T-cell (primary cell): ENCODE measurements around the gene ZNF324. TPM values are rescaled to one million over a fixed set of nuclear protein-coding genes. Genes with fewer than 3 reads are reported as not detected.

ENCODE experiments used
- ATAC-seq, 4 experiments: fragments of 200-7000 bp in 3 of 4; fragments of 150-1000 bp in 1 of 4; cut with Tn5 transposase; replicated peaks in 1 of 4; 1 replicate in 3 of 4; 2 replicates in 1 of 4; pipeline ENCODE4 v1.10.0; 2021; ENCODE audit warnings: moderate library complexity in 3 of 4, mild to moderate bottlenecking in 2 of 4, moderate number of reproducible peaks in 1 of 4
- CTCF ChIA-PET, 2 donors: fragments of 300-600 bp; sonication (Branson Sonifier 250); formaldehyde crosslinking; loops; one replicate each; lab custom pipeline; 2022; ENCODE audit warnings: antibody characterized with exemption in 2 of 2; lab: Charles Lee
- POLR2A ChIA-PET, 2 donors: fragments of 300-600 bp; sonication (Branson Sonifier 250); formaldehyde crosslinking; loops; one replicate each; lab custom pipeline; 2022; ENCODE audit warnings: antibody characterized with exemption in 2 of 2; lab: Charles Lee
- DNase-seq, 35 experiments: peaks; one replicate each; pipeline versions ENCODE4 v3.0.0 to v3.0.0-alpha.2; 2013 to 2023
- H3K27ac ChIP-seq: one replicate; pipeline ENCODE4 v1.5.1; 2013; ENCODE audit warnings: low read length
- H3K27me3 ChIP-seq, 2 experiments: replicated peaks in 1 of 2; 1 replicate in 1 of 2; 2 replicates in 1 of 2; pipeline versions ENCODE4 v1.6.1 to v1.7.0; 2013; ENCODE audit warnings: low read length in 1 of 2, mixed read lengths in 1 of 2; ENCODE audit not compliant: control insufficient read depth in 2 of 2, insufficient read depth in 2 of 2; ENCODE audit errors: extremely low read depth in 1 of 2
- H3K36me3 ChIP-seq, 2 donors: 1 replicate in 1 of 2; 2 replicates in 1 of 2; pipeline versions ENCODE4 v1.6.1 to v1.7.0; 2013; ENCODE audit warnings: low read length in 1 of 2; ENCODE audit not compliant: control insufficient read depth in 2 of 2, insufficient read depth in 1 of 2; ENCODE audit errors: extremely low read depth in 1 of 2
- H3K4me1 ChIP-seq, 2 experiments: 1 replicate in 1 of 2; 2 replicates in 1 of 2; pipeline versions ENCODE4 v1.6.1 to v1.7.0; 2013; ENCODE audit warnings: low read length in 2 of 2, mixed read lengths in 1 of 2; ENCODE audit not compliant: insufficient read depth in 2 of 2, control insufficient read depth in 1 of 2; ENCODE audit errors: extremely low read depth in 1 of 2
- H3K4me3 ChIP-seq, 2 donors: 1 replicate in 1 of 2; 2 replicates in 1 of 2; pipeline versions ENCODE4 v1.5.1 to v1.7.0; 2013; ENCODE audit warnings: mild to moderate bottlenecking in 2 of 2, low read length in 1 of 2, moderate library complexity in 1 of 2; ENCODE audit not compliant: control insufficient read depth in 1 of 2; ENCODE audit errors: extremely low read depth in 1 of 2
- H3K9me3 ChIP-seq: 2 replicates; pipeline ENCODE4 v1.7.0; 2013
- H3K27ac Mint-ChIP-seq, 2 donors: one replicate each; pipeline ENCODE4 v1.8.0; 2020 to 2021; ENCODE audit warnings: mild to moderate bottlenecking in 2 of 2, mixed read lengths in 2 of 2
- H3K27me3 Mint-ChIP-seq, 2 donors: one replicate each; pipeline ENCODE4 v1.8.0; 2021 to 2022; ENCODE audit warnings: mixed read lengths in 2 of 2
- H3K36me3 Mint-ChIP-seq: one replicate; pipeline ENCODE4 v1.8.0; 2021; ENCODE audit warnings: mixed read lengths
- H3K4me1 Mint-ChIP-seq, 3 donors: one replicate each; pipeline ENCODE4 v1.8.0; 2020 to 2022; ENCODE audit warnings: mixed read lengths in 3 of 3, mild to moderate bottlenecking in 1 of 3
- H3K4me3 Mint-ChIP-seq, 3 donors: one replicate each; pipeline ENCODE4 v1.8.0; 2020 to 2022; ENCODE audit warnings: mild to moderate bottlenecking in 3 of 3, mixed read lengths in 3 of 3, moderate library complexity in 3 of 3
- H3K9me3 Mint-ChIP-seq, 3 donors: one replicate each; pipeline ENCODE4 v1.8.0; 2020 to 2022; ENCODE audit warnings: mixed read lengths in 3 of 3
- WGBS: methylation state at CpG from one replicate; pipeline ENCODE4 v1.1.5; 2013; ENCODE audit warnings: missing lambda C conversion rate; ENCODE audit not compliant: insufficient coverage; 5-methylcytosine and 5-hydroxymethylcytosine counted together
- total RNA-seq, 35 experiments: library from RNA in 6 of 35; stranded (reverse) in 6 of 35; fragments of 120-200 nt in 1 of 35; gene quantifications; one replicate each; pipeline versions ENCODE4 v1.2.1 to v1.2.4 and lab custom pipeline; 2013 to 2026

The ZNF324 gene
- total RNA-seq, 5 donors from 2014 or later (not counting 1 experiment from before 2014, with no cell fraction given), result 17.9 to 33.2 (median 28.2) TPM

DNA sequence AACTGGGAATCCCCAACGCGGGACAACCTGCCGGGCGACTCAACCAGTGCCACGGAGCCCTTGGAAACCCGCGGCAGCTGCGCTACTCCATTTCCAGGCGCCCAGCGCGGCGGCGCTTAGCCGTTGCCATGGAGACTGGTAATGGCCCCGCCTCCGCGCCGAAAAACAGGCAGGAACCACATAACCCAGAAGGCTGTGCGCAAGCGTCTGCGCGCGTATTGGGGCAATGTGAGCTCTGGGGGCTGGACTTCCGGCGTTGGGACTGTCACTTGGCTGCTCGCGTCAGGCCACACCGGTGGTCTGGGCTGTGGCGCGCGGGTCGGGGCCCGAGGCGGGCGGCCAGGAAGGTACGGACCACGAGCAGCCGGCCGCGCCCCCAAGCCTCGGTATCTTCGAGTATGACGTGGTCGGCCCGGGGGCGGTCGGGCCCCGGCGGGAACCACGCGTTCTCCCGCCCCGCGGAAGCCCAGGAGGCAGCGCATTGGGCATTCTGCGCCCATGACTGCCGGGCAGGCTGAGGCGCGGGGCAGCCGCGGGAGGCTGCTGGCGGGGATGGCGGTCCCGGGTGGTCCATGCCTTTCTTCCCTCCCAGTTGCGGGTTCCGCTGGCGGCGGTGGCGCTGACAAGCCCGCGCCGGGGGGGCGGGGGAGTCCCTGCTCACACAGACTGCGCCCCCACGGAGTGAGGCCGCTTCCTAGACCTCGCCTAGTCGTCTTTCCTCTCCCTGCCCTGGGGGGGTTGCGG is 15.3 kb upstream of the ZNF324 start, which contains the start of gene ZNF324B:
ZNF324B (plus strand) TSS at position 265 of the 744 bp plus-strand sequence. CDS start 2,080 bp downstream, outside the sequence.
- H3K27ac Mint-ChIP-seq, result peak within 1 kb of the TSS; percentile 39 to 69
- peak within 1 kb of the TSS; percentile 81 to 87 (median 86) for H3K4me3 Mint-ChIP-seq
- peaks cover 2 to 6% (median 5%) of the 10 kb centered on the region in 3 donors for H3K9me3 Mint-ChIP-seq

DNA sequence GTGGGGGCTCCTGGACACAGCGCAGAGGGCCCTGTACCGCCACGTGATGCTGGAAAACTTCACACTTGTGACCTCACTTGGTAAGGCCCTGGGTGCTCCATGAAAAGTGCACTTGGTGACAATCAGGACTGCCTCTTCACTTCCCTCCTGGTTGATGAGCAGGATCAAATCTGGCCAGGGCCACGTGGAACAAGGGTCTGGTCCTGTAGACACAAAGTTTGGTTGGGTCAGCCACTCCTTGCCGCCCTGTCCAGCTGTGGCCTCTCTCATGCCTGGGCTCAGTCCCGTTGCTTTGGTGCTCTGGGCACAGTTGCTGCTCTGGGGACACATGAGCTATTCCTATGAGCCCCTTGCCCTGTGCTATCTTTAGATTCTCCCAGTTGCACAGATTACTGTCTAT is 13.1 kb upstream of the ZNF324 start:
- Histone ChIP-seq H3K9me3 (no peaks in the 10 kb centered on the region), H3K27ac (no peak overlapping the region), H3K4me1 (peaks cover 4 to 14% of the 10 kb centered on the region in 2 experiments), H3K27me3 (peaks cover 0 to 8% of the 10 kb centered on the region in 2 experiments), H3K4me3 (no peak overlapping the region), H3K36me3 (peaks cover 11% of the 10 kb centered on the region in 2 donors)
- no peaks in the 10 kb centered on the region for H3K9me3 Mint-ChIP-seq
- H3K36me3 Mint-ChIP-seq, result peaks cover 23% of the 10 kb centered on the region
- peaks cover 0 to 9% of the 10 kb centered on the region in 2 donors for H3K27me3 Mint-ChIP-seq
- H3K27ac Mint-ChIP-seq, result no peak overlapping the region
- DNase-seq (no peak), ATAC-seq (no peak)
- H3K4me3 Mint-ChIP-seq, result peak overlapping the region; percentile 17 to 27 (median 18)
- H3K4me1 Mint-ChIP-seq, result peaks cover 22 to 26% (median 23%) of the 10 kb centered on the region in 3 donors
- CTCF ChIA-PET, result no interaction called here
- POLR2A ChIA-PET, result interaction anchor here in 1 of 2 donors (0.6 kb wide), 1 partner anchor 156 kb away, joined by 3 read pairs; no protein-coding TSS in a partner anchor
- whole genome bisulfite sequencing, result 97% methylated on average over 3 of the region's 6 CpGs

More for the DNA sequence above, 15.3 kb upstream of the ZNF324 start, which contains the start of gene ZNF324B:
- Mint-ChIP-seq H3K27me3 (peaks cover 8 to 28% of the 10 kb centered on the region in 2 donors), H3K36me3 (peaks cover 19% of the 10 kb centered on the region), H3K4me1 (peaks cover 22 to 24% (median 23%) of the 10 kb centered on the region in 3 donors)
- H3K36me3 ChIP-seq, result peaks cover 3 to 5% of the 10 kb centered on the region in 2 donors
- ATAC-seq (peak; percentile 97 to 98 (median 97)), DNase-seq (peak; percentile 92 to 98 (median 96))
- H3K4me1 ChIP-seq, result peaks cover 4 to 14% of the 10 kb centered on the region in 2 experiments
- H3K27me3 ChIP-seq, result peaks cover 0 to 16% of the 10 kb centered on the region in 2 experiments
- POLR2A ChIA-PET, result interaction anchor here (0.7 to 0.9 kb wide), 2 partner anchors 14 to 45 kb away, joined by 3 read pairs; no protein-coding TSS in a partner anchor
- no peaks in the 10 kb centered on the region for H3K9me3 ChIP-seq
- WGBS, result under 1% methylated on average over 68 of the region's 79 CpGs
- CTCF ChIA-PET, result interaction anchor here in 1 of 2 donors (0.8 to 1.2 kb wide), 3 partner anchors 9 to 89 kb away, joined by 3 to 4 read pairs (median 3); partner anchors contain the start of genes ZNF446 and ZNF497
- peak within 1 kb of the TSS; percentile 59 to 77 for H3K4me3 ChIP-seq
- H3K27ac ChIP-seq, result no peak within 1 kb of the TSS

DNA sequence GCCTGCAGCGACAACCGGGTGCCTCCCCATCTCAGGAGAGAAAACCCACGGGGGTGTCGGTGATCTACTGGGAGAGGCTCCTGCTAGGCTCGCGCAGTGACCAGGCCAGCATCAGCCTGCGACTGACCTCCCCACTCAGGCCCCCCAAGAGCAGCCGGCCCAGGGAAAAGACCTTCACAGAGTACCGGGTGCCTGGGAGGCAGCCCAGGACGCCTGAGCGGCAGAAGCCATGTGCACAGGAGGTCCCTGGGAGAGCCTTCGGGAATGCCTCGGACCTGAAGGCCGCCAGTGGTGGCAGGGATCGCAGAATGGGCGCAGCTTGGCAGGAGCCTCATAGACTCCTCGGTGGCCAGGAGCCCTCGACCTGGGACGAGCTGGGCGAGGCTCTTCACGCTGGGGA is 11.6 kb upstream of the ZNF324 start:
- Mint-ChIP-seq H3K4me1 (peaks cover 22 to 26% (median 23%) of the 10 kb centered on the region in 3 donors), H3K27ac (no peak overlapping the region), H3K4me3 (no peak overlapping the region), H3K36me3 (peaks cover 23% of the 10 kb centered on the region), H3K27me3 (peaks cover 0 to 3% of the 10 kb centered on the region in 2 donors), H3K9me3 (no peaks in the 10 kb centered on the region)
- ChIA-PET POLR2A (no interaction called here), CTCF (no interaction called here)
- no peaks in the 10 kb centered on the region for H3K9me3 ChIP-seq
- H3K36me3 ChIP-seq, result peaks cover 11% of the 10 kb centered on the region in 2 donors
- no peak overlapping the region for H3K4me3 ChIP-seq
- peaks cover 4 to 14% of the 10 kb centered on the region in 2 experiments for H3K4me1 ChIP-seq
- H3K27me3 ChIP-seq, result no peaks in the 10 kb centered on the region
- no peak overlapping the region for H3K27ac ChIP-seq
- ATAC-seq, result no peak
- 98% methylated on average over 14 of the region's 21 CpGs for WGBS
- DNase-seq, result no peak

DNA sequence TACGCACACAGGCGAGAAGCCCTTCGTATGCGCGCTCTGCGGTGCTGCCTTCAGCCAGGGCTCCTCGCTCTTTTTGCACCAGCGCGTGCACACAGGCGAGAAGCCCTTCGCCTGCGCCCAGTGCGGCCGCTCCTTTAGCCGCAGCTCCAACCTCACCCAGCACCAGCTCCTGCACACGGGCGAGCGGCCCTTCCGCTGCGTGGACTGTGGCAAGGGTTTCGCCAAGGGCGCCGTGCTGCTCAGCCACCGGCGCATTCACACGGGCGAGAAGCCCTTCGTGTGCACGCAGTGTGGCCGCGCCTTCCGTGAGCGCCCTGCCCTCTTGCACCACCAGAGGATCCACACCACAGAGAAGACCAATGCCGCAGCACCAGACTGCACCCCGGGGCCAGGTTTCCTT is 10.8 kb upstream of the ZNF324 start:
- Histone ChIP-seq H3K36me3 (peaks cover 11% of the 10 kb centered on the region in 2 donors), H3K27ac (no peak overlapping the region), H3K4me1 (peaks cover 1 to 10% of the 10 kb centered on the region in 2 experiments), H3K27me3 (no peaks in the 10 kb centered on the region), H3K9me3 (no peaks in the 10 kb centered on the region), H3K4me3 (no peak overlapping the region)
- DNase-seq (no peak), ATAC-seq (no peak)
- Mint-ChIP-seq H3K36me3 (peaks cover 23% of the 10 kb centered on the region), H3K4me3 (no peak overlapping the region), H3K27ac (no peak overlapping the region), H3K4me1 (peaks cover 15 to 18% (median 16%) of the 10 kb centered on the region in 3 donors), H3K27me3 (peaks cover 0 to 2% of the 10 kb centered on the region in 2 donors), H3K9me3 (no peaks in the 10 kb centered on the region)
- CTCF ChIA-PET, result no interaction called here
- POLR2A ChIA-PET, result no interaction called here
- 98% methylated on average over 29 of the region's 35 CpGs for WGBS

DNA sequence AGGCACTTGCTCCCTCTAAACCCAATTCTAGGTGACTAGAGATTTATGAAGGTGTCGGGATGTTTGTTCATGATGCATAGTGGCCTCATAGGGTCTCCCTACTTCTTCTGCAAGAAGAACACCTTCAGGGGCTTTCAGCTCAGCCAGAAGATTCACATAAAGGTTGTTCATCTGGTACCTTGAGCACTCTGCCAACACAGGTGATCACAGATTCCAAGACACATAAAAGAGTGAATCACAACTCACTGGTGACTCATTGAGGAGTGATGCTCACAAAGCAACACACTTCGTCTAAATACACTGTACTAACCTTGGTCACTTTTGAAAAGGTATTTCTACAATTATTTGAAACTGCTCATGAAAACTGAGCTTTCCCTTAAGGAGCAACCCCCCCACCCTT is 6.8 kb upstream of the ZNF324 start:
- no peak for ATAC-seq
- no peaks in the 10 kb centered on the region for H3K9me3 ChIP-seq
- H3K36me3 ChIP-seq, result peaks cover 11% of the 10 kb centered on the region in 2 donors
- Mint-ChIP-seq H3K9me3 (no peaks in the 10 kb centered on the region), H3K4me1 (peaks cover 0 to 2% (median 0%) of the 10 kb centered on the region in 3 donors), H3K36me3 (peaks cover 12% of the 10 kb centered on the region), H3K27ac (no peak overlapping the region), H3K4me3 (no peak overlapping the region), H3K27me3 (no peaks in the 10 kb centered on the region)
- POLR2A ChIA-PET, result no interaction called here
- H3K27me3 ChIP-seq, result no peaks in the 10 kb centered on the region
- no peak for DNase-seq
- H3K27ac ChIP-seq, result no peak overlapping the region
- no peaks in the 10 kb centered on the region for H3K4me1 ChIP-seq
- H3K4me3 ChIP-seq, result no peak overlapping the region
- WGBS, result 57% methylated on average over 1 of the region's 2 CpGs
- CTCF ChIA-PET, result interaction anchor here in 1 of 2 donors (0.9 kb wide), 1 partner anchor 9 kb away, joined by 3 read pairs; the partner anchor contains the start of gene ZNF324B

DNA sequence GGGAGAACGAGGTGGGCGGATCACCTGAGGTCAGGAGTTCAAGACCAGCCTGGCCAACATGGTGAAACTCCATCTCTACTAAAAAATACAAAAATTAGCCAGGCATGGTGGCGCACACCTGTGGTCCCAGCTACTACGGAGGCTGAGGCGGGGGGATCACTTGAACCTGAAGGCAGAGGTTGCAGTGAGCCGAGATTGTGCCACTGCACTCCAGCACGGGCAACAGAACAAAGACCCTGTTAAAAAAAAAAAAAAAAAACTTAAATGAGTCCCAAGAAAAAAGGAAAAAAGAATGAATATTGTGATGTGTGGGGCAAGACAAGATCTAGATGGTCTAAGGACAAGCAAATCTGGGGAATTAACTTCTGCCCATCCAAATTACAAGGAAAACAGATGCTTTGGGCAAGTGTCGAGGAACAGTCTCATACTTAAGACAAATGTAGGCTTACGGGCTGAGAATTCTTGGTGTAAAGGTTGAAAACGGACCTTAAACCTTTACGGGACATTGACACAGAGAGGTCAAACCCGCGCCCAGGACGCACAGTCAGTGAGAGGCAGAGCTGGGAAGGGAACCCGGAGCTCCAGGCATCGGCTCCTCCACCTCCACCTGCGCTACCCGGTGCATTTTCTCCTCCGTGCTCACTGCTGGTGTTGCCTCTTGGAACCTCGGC is 656 bp upstream of the ZNF324 start:
- peaks cover 0 to 5% of the 10 kb centered on the region in 2 experiments for H3K27me3 ChIP-seq
- no peaks in the 10 kb centered on the region for H3K9me3 Mint-ChIP-seq
- peak overlapping the region; percentile 76 to 87 (median 86) for H3K4me3 Mint-ChIP-seq
- H3K27me3 Mint-ChIP-seq, result no peaks in the 10 kb centered on the region
- no peak for DNase-seq
- peak overlapping the region in 1 of 2 donors; percentile 71 for H3K27ac Mint-ChIP-seq
- CTCF ChIA-PET, result interaction anchor here in 1 of 2 donors (0.7 kb wide), 1 partner anchor 521 kb away, joined by 4 read pairs; no protein-coding TSS in a partner anchor
- peak overlapping the region; percentile 61 to 64 for H3K4me3 ChIP-seq
- peaks cover 17 to 26% (median 23%) of the 10 kb centered on the region in 3 donors for H3K4me1 Mint-ChIP-seq
- H3K9me3 ChIP-seq, result no peaks in the 10 kb centered on the region
- POLR2A ChIA-PET, result interaction anchor here (0.5 to 0.6 kb wide), 2 partner anchors 15 to 550 kb away, joined by 3 read pairs; partner anchors contain the start of gene ZNF324B (in 1 of the 2)
- no peak overlapping the region for H3K27ac ChIP-seq
- 26% methylated on average over 15 of the region's 20 CpGs for WGBS
- H3K36me3 ChIP-seq, result peaks cover 4 to 14% of the 10 kb centered on the region in 2 donors
- peak; percentile 18 to 30 (median 26) for ATAC-seq
- peaks cover 8% of the 10 kb centered on the region for H3K36me3 Mint-ChIP-seq
- peaks cover 4 to 21% of the 10 kb centered on the region in 2 experiments for H3K4me1 ChIP-seq
